PFSK-1 (cell line): ENCODE measurements around the gene GNPNAT1.

Source experiments
- POLR2AphosphoS5 ChIP-seq: IDR thresholded peaks from 2 replicates; pipeline ENCODE4 v1.6.1; 2012; ENCODE audit warnings: low read depth, mild to moderate bottlenecking, control low read depth, low read length, moderate library complexity
- TF ChIP-seq, protein P1 (sequence below), 2 experiments: IDR thresholded peaks; 2 replicates each; pipeline versions ENCODE4 v1.6.1 to v1.8.0; 2011 to 2012; ENCODE audit warnings: low read depth in 2 of 2, low read length in 2 of 2, control low read depth in 1 of 2, inconsistent platforms in 1 of 2, mild to moderate bottlenecking in 1 of 2, moderate library complexity in 1 of 2; ENCODE audit not compliant: insufficient read depth in 1 of 2

DNA sequence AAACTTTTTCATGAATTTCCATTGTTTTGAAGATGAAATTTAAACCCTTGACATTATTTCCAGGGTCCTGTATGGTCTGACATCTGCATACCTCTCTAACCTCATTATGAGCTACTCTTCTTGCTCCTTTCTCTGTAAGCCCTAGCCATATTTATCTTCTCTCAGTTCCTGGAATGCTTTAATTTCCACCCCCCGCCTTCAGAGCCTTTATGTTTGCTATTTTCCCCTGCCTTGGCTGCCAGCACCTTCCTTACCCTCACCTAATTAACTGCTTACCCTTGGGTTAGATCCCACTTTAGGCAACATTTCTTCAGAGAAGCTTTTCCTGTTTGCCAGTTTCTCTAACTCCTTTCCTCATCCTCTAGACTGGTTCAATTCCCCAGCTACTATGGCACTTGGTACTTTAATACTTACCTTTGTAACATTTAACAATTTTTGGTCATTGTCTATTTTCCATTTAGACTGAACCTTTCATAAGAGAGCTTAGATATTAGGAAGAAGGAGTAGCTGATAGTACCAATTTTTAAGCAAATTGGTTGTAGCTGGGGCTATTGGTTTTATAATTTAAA is 55.4 kb downstream of the GNPNAT1 start:
- TF ChIP-seq POLR2AphosphoS5 = no peak
- TF ChIP-seq, protein P1, sequence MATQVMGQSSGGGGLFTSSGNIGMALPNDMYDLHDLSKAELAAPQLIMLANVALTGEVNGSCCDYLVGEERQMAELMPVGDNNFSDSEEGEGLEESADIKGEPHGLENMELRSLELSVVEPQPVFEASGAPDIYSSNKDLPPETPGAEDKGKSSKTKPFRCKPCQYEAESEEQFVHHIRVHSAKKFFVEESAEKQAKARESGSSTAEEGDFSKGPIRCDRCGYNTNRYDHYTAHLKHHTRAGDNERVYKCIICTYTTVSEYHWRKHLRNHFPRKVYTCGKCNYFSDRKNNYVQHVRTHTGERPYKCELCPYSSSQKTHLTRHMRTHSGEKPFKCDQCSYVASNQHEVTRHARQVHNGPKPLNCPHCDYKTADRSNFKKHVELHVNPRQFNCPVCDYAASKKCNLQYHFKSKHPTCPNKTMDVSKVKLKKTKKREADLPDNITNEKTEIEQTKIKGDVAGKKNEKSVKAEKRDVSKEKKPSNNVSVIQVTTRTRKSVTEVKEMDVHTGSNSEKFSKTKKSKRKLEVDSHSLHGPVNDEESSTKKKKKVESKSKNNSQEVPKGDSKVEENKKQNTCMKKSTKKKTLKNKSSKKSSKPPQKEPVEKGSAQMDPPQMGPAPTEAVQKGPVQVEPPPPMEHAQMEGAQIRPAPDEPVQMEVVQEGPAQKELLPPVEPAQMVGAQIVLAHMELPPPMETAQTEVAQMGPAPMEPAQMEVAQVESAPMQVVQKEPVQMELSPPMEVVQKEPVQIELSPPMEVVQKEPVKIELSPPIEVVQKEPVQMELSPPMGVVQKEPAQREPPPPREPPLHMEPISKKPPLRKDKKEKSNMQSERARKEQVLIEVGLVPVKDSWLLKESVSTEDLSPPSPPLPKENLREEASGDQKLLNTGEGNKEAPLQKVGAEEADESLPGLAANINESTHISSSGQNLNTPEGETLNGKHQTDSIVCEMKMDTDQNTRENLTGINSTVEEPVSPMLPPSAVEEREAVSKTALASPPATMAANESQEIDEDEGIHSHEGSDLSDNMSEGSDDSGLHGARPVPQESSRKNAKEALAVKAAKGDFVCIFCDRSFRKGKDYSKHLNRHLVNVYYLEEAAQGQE (IDR thresholded peaks at IDR 0.05; ENCODE audit: insufficient read depth in 1 of 2, low read depth in 2 of 2, low read length in 2 of 2) = no peak
